SU-DHL-6 (cell line): ENCODE results near the gene LCE1E.

ENCODE experiments used
- H2AFZ ChIP-seq: fragments of 200-600 bp; sonication (generic); 2 replicates; pipeline ENCODE4 v1.6.1; 2014; ENCODE audit warnings: low read depth, mild to moderate bottlenecking, moderate library complexity, mixed read lengths, antibody characterized with exemption, low read length; ENCODE audit not compliant: severe bottlenecking
- H3F3A ChIP-seq: fragments of 200-600 bp; shearing (Covaris generic); 2 replicates; pipeline ENCODE4 v1.6.0; 2016; ENCODE audit warnings: antibody characterized with exemption, mild to moderate bottlenecking; ENCODE audit not compliant: insufficient read depth
- H3K27ac ChIP-seq: fragments of 200-600 bp; sonication (generic); 2 replicates; pipeline ENCODE4 v1.5.1; 2016; ENCODE audit warnings: low read depth, mild to moderate bottlenecking, low read length, moderate library complexity, mixed read lengths
- H3K27me3 ChIP-seq: fragments of 200-600 bp; sonication (generic), shearing (Covaris generic); 2 replicates; pipeline ENCODE4 v1.6.0; 2014; ENCODE audit warnings: mild to moderate bottlenecking, low read length
- H3K36me3 ChIP-seq: fragments of 200-600 bp; sonication (generic); 2 replicates; pipeline ENCODE4 v1.6.1; 2014; ENCODE audit warnings: mild to moderate bottlenecking, low read length, mixed read lengths
- H3K4me2 ChIP-seq: fragments of 300-600, 200-600 bp; shearing (Covaris generic), sonication (generic); 2 replicates; pipeline ENCODE4 v1.6.0; 2014; ENCODE audit warnings: low read length, low read depth, mild to moderate bottlenecking; ENCODE audit not compliant: poor library complexity, severe bottlenecking
- H3K4me3 ChIP-seq: fragments of 200-600 bp; sonication (generic); 2 replicates; pipeline ENCODE4 v1.5.1; 2014; ENCODE audit warnings: antibody characterized with exemption, low read length, mild to moderate bottlenecking, mixed read lengths; ENCODE audit not compliant: insufficient read depth, poor library complexity, severe bottlenecking
- H3K79me2 ChIP-seq: fragments of 200-600 bp; sonication (generic); 2 replicates; pipeline ENCODE4 v1.6.1; 2014; ENCODE audit warnings: mild to moderate bottlenecking, low read length, moderate library complexity; ENCODE audit not compliant: insufficient read depth
- H3K9ac ChIP-seq: fragments of 200-600 bp; sonication (generic); 2 replicates; pipeline ENCODE4 v1.7.0; 2014; ENCODE audit warnings: mild to moderate bottlenecking, low read length
- H3K9me2 ChIP-seq: fragments of 200-600 bp; sonication (generic); replicated peaks from 2 replicates; pipeline ENCODE4 v1.6.1; 2014; ENCODE audit warnings: low read length; ENCODE audit not compliant: insufficient read depth
- H3K9me3 ChIP-seq: fragments of 200-600 bp; sonication (generic); 2 replicates; pipeline ENCODE4 v1.6.1; 2014; ENCODE audit warnings: low read length, mixed read lengths; ENCODE audit not compliant: insufficient read depth
- H4K20me1 ChIP-seq: fragments of 200-600 bp; sonication (generic); 2 replicates; pipeline ENCODE4 v1.6.1; 2014; ENCODE audit warnings: low read depth, mild to moderate bottlenecking, antibody characterized with exemption, low read length, moderate library complexity, mixed read lengths
- EZH2phosphoT487 ChIP-seq: fragments of 200-600 bp; sonication (generic), shearing (Covaris generic); conservative IDR thresholded peaks from 2 replicates; pipeline ENCODE4 v1.6.1; 2018; ENCODE audit warnings: mild to moderate bottlenecking, antibody characterized with exemption, low read length, moderate library complexity, mixed read lengths
- TF ChIP-seq, protein P1 (sequence below): fragments of 200-600 bp; sonication (generic); IDR thresholded peaks from one replicate; pipeline ENCODE4 v1.5.1; 2017; ENCODE audit warnings: antibody characterized with exemption, mild to moderate bottlenecking, low read length, moderate library complexity; ENCODE audit not compliant: insufficient read depth, poor library complexity, severe bottlenecking

The LCE1E gene

DNA sequence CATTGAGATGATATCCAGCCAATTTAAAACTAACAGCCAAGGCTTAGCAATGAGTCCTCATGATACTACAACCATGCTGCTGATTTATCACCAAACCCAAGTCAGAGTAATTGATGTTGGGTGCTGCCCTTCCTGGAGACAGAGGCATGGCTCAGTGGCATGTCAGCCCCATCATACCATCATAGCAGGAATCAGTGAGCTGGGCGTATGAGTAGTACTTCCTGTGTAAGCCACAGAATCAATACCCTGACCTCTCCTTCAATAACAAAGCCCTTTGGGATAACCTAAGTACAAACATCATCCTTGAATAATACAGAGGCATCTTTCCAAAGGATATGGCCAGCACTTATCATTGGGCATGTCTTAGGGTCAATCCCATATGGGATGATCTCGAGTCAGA, 3.0 kb upstream of the LCE1E start:
- Histone ChIP-seq H3K79me2 (no peaks in the 10 kb centered on the region), H3K4me2 (no peak overlapping the region), H3K27ac (no peak overlapping the region), H2AFZ (no peak overlapping the region), H3K9me3 (no peaks in the 10 kb centered on the region), H3F3A (no peaks in the 10 kb centered on the region), H3K36me3 (no peaks in the 10 kb centered on the region), H3K4me3 (no peak overlapping the region), H3K27me3 (no peaks in the 10 kb centered on the region), H3K9me2 (no peaks in the 10 kb centered on the region), H4K20me1 (no peaks in the 10 kb centered on the region), H3K9ac (no peak overlapping the region)
- TF ChIP-seq, protein P1, sequence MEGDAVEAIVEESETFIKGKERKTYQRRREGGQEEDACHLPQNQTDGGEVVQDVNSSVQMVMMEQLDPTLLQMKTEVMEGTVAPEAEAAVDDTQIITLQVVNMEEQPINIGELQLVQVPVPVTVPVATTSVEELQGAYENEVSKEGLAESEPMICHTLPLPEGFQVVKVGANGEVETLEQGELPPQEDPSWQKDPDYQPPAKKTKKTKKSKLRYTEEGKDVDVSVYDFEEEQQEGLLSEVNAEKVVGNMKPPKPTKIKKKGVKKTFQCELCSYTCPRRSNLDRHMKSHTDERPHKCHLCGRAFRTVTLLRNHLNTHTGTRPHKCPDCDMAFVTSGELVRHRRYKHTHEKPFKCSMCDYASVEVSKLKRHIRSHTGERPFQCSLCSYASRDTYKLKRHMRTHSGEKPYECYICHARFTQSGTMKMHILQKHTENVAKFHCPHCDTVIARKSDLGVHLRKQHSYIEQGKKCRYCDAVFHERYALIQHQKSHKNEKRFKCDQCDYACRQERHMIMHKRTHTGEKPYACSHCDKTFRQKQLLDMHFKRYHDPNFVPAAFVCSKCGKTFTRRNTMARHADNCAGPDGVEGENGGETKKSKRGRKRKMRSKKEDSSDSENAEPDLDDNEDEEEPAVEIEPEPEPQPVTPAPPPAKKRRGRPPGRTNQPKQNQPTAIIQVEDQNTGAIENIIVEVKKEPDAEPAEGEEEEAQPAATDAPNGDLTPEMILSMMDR = no peak
- no peak for TF ChIP-seq EZH2phosphoT487

DNA sequence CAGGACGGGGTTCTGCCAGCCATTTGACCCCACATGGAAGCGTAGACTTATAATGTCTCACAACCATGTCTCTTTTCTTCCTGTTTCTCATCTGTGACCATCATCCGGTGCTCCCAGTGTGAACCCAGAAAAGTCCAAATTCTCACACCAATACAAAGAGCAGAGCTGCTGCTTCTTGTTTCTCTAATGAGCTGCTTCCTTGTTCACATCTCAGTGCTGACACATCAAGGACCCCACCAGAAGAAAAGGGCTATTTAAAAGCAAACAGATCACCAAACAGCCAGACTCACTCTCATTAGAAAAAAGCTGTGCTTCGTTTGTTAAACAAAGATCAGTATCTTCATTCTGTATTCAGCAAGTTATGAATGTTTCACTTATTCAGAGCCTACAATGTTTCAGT, 9.6 kb downstream of the LCE1E start:
- no peak overlapping the region for H3K27ac ChIP-seq
- no peaks in the 10 kb centered on the region for H3K9me3 ChIP-seq
- H3K4me2 ChIP-seq = no peak overlapping the region
- no peaks in the 10 kb centered on the region for H3K27me3 ChIP-seq
- no peaks in the 10 kb centered on the region for H4K20me1 ChIP-seq
- H3K79me2 ChIP-seq = no peaks in the 10 kb centered on the region
- no peak overlapping the region for H3K4me3 ChIP-seq
- H3F3A ChIP-seq = no peaks in the 10 kb centered on the region
- no peak for TF ChIP-seq EZH2phosphoT487
- TF ChIP-seq, protein P1 = no peak
- H2AFZ ChIP-seq = no peak overlapping the region
- H3K9me2 ChIP-seq = no peaks in the 10 kb centered on the region
- H3K36me3 ChIP-seq = no peaks in the 10 kb centered on the region
- H3K9ac ChIP-seq = no peak overlapping the region

DNA sequence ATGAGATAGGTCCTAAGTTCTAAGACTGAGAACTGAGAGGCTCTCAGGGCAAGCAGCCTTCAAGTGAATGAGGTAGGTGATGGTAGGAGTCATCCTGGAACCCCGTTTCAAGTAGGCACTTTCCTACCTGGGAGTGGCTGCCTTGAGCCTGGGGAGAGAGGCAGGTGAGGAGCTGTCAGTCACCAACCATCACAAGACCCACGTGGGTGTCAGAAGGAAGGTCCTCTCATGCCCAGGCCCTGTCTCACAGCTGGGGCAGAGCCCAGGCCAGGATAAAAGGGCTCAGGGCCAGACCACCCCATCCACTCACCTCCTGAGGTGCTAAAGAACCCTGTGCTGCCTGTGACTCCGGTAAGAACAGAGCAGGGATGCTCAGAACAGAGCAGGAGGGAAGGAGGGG, 10.4 kb downstream of the LCE1E start, which contains the start of gene LCE1D:
LCE1D (plus strand) TSS at position 301 of the 400 bp plus-strand sequence. CDS start 1,074 bp downstream, outside the sequence.
- H4K20me1 ChIP-seq = no peaks in the 10 kb centered on the region
- no peak within 1 kb of the TSS for H3K4me3 ChIP-seq
- H3K79me2 ChIP-seq = no peaks in the 10 kb centered on the region
- H3F3A ChIP-seq = no peaks in the 10 kb centered on the region
- H3K9me3 ChIP-seq = no peaks in the 10 kb centered on the region
- TF ChIP-seq, protein P1 = no peak
- no peak for TF ChIP-seq EZH2phosphoT487
- no peak within 1 kb of the TSS for H3K27ac ChIP-seq
- no peak within 1 kb of the TSS for H3K9ac ChIP-seq
- no peaks in the 10 kb centered on the region for H3K36me3 ChIP-seq
- no peaks in the 10 kb centered on the region for H3K27me3 ChIP-seq
- H2AFZ ChIP-seq = no peak within 1 kb of the TSS
- no peak within 1 kb of the TSS for H3K4me2 ChIP-seq
- H3K9me2 ChIP-seq = no peaks in the 10 kb centered on the region

DNA sequence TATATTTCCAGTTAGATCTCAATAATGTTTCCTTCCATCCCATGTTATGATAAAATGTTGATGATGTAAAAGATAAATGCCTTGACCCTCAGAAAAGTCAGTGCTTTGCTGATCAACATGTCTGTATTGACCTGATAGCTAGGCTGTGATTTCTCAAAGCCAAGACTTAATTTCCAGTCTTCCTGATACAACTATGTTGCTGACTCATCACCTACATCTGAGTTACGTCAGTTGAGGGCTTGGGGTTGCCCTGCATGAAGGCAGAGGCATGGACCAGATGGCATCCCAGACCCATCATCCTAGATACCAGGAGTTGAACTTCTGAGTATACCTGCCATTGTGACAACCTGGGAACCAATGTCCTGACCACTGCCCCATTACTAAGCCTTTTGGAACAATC, 15.3 kb downstream of the LCE1E start:
- H3K4me3 ChIP-seq = no peak overlapping the region
- no peak overlapping the region for H2AFZ ChIP-seq
- no peaks in the 10 kb centered on the region for H3K79me2 ChIP-seq
- H3K27ac ChIP-seq = no peak overlapping the region
- H3K4me2 ChIP-seq = no peak overlapping the region
- H3K36me3 ChIP-seq = no peaks in the 10 kb centered on the region
- H3K9me2 ChIP-seq = no peaks in the 10 kb centered on the region; the same call in 1 of the 2 replicates
- H3F3A ChIP-seq = no peaks in the 10 kb centered on the region
- H4K20me1 ChIP-seq = no peaks in the 10 kb centered on the region
- no peak overlapping the region for H3K9ac ChIP-seq
- no peaks in the 10 kb centered on the region for H3K27me3 ChIP-seq
- TF ChIP-seq EZH2phosphoT487 = no peak
- TF ChIP-seq, protein P1 = no peak
- H3K9me3 ChIP-seq = no peaks in the 10 kb centered on the region
